Measurements from ENCODE around the gene RETN. TPM values are rescaled to one million over a fixed set of nuclear protein-coding genes. Genes with fewer than 3 reads are reported as not detected.

RETN gene, protein sequence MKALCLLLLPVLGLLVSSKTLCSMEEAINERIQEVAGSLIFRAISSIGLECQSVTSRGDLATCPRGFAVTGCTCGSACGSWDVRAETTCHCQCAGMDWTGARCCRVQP
- total RNA-seq: not detected in 2 replicates

DNA sequence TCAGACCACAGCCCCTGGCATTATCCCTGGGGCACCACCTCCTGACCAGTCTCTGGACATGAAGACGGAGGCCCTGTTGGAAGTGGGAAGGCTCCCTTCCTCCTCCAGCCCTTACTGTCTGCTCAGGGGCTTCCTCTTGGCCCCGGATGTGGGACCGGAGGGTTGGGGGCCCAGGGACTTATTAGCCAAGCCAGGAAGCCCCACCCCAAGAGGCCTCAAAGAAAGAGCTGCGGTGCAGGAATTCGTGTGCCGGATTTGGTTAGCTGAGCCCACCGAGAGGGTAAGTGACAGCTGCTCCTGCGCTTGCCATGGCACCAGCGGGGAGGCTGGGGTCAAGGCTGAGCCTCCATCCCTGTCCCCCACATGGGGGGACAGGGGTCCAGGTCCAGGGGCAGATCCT lies at the start of gene RETN:
RETN (plus strand) TSS at position 208 of the 400 bp plus-strand sequence. CDS start 278 bp downstream, outside the sequence.

DNA sequence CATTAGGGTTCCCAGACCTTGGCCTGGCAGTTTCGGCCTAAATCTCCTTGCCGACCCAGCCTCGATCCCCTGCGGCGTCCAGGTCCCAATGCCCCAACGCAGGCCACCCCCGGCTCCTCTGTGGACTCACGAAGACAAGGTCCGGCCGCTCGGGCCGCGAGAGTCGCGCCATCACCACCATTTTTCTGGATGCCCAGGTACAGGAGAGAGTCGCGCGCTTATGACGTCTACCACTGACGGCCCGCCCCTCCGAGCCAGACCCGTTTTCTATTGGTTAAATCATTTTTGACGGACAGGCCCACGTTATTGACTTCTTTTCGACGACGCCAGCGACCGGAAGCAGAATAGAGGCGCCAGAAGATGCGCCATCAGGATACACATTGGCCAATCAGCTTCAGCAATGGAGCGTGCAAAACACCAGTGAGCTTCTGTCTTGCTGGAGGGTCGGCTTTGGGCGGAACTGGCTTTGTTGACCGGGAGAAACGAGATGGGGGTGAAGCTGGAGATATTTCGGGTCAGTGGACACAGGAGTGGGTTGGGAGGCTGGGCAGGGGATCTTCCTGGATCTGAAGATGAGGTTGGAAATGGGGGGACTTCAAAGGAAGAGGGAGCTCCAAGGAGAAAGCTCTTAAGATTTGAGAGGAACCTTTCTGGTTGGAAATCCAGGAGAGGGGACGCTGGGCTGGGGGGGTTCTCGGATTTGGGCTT lies 39.3 kb upstream of the RETN start, which contains the start of the genes PET100 and XAB2:
PET100 (plus strand) TSS at position 447 of the 708 bp plus-strand sequence; CDS start at position 488, 41 bp downstream.
XAB2 (minus strand) TSS at position 199 of the 708 bp plus-strand sequence; CDS start at position 181, 18 bp downstream.

DNA sequence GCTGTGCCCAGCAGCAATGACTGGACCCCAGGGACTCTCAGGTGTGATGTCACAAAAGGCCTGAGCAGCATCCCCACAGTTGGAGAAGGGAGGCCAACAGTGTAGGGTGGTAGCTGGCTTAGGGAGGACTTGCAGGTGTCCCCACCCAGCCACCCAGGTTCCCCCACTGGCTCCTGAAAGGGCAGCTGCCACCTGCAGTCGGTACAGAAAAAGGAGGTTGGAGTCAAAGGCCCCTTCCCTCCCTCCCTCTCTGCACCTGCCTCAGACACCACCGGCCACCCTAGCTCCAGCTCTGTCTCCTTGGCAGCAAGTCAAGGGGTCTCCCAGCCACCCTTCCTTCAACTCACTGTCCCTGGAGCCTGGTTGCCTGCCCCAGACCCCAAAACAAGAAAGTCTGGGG lies 35.2 kb upstream of the RETN start, which contains the start of gene PCP2:
PCP2 (minus strand) TSS at position 22 of the 400 bp plus-strand sequence. CDS start 262 bp downstream, outside the sequence.

DNA sequence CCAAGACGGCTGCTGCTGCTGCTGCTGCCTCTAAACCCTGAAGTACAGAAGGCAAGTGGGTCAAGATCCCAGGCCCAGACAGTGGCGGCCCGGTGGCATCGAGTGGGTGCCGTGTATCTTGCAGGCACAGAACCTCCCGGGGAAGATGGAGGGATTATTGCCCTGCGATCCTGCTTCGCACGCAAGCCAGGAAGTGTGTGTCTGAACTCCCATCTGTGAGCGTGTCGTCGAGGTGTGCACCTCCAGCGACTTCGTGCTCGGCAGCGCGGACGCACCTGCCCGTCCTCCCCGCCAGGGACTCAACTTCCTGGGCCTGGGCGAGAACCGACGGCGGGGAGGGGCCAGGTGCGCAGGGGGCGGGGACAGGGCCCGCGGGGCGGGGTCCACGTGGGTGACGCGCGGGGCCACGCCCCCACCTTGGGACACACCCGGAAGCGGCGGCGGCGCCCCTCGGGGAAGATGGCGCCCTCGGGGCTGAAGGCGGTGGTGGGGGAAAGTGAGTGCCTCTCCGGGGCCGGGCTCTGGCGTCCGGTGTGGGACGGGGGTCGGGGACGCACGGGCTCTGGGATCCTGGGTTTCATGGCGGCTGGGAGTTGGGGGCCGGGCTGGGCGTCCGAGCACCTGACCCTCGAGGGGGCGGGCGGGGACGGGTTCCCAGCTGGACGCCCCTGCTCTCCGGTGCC lies 32.0 kb upstream of the RETN start, which contains the start of gene STXBP2:
STXBP2 (plus strand) TSS at position 420 of the 683 bp plus-strand sequence; CDS start at position 460, 40 bp downstream.

DNA sequence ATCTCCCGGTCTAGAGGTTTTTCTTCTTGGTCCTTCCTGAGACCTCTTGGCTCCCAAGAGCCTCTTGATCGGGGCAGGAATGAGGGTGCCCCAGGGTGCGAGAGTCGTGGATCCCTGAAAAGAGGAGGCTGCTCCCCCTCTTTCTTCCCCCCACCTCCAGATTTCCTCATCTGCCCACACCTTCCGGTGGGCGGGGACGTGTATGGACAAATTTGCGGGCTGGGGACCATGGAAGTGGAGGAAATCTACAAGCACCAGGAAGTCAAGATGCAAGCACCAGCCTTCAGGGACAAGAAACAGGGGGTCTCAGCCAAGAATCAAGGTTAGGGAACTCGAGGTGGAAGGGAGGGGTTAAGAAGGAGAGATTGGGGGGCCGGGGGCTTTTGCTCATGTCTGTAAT lies 8.0 kb downstream of the RETN start, which contains the start of gene MCEMP1:
MCEMP1 (plus strand) TSS at position 237 of the 400 bp plus-strand sequence; CDS start at position 268, 31 bp downstream.

DNA sequence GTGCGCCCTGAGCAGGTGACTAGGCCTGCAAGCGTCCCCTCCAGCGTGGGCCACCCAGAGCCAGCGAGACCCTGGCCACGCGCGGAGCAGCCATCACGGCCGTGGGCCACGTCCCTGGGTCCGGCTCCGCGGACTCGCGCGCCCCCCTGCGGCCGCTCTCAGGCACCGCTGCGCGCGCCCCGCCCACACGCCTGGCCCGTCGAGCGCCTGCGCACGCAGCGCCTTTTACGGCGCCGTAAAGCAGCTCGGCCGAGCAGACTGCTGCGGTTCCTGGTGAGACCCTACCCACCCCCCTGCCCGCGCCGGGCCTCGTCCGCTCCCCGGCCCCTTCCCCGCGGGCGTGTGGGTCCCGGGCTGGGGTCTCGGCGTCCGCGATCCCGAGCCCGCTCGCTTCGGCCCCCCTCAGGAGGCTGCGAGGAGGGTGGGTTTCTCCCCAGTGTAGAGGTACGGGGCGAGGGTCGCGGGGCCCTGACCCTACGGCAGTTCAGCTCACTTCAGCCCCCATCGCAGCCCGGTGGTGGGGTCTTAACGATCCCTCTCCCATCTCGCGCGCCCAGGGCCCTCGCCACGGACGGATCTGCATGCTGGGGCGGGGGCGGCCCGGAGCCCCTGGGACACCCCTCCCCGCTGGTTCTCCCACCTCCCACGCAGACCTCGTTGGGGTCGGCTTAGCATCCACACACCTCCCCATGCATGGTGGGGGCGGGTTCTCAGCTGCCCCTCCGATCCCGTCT lies 11.9 kb downstream of the RETN start, which contains the start of gene TRAPPC5:
TRAPPC5 (plus strand) TSS at position 228 of the 734 bp plus-strand sequence. CDS start 1,421 bp downstream, outside the sequence.

DNA sequence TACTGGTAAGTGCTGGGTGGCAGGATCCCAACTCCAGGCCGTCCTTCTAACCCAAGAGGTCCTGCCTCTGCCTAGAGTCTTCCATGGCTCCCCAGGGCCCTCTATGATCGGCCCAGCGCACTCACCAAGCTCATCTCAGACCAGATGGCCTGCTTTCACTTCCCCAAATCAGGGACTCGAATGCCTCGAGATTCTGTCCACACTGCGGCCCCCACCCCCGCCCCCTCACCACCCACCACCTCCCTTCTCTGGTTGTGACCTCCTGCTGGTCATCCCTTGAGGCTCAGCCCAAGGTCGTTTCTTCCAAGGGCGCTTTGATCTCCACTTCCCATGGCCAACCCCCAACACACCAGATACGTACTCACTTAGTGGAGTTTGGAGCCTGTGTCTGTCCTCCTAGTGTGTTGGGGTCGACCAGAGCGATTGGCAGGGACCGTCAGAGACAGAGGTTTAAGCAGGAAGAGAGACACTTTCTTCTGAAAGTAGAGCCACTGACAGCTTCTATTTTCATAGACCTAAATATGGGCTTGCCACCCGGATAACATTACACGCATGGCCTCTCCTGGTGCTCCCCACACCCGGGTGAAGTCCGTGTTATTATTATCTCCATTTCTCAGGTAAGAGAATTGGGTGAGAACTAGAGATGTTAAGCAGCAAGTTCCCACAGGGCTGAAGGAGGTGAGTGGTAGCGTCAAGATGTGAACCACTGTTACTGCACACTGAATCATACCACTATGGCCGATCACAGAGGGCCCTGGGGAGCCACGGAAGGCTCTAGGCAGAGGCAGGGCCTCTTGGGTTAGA lies 33.0 kb downstream of the RETN start, which contains the start of gene FCER2:
FCER2 (minus strand) TSS at position 478 of the 804 bp plus-strand sequence. CDS start 2,371 bp downstream, outside the sequence.

Other genes starting within 250 kb of the RETN start
- 3.2 and 4.1 TPM in 2 replicates for gene PEX11G, start 180.0 kb upstream of the RETN start, total RNA-seq
- gene ZNF358, start 152.9 kb upstream of the RETN start, total RNA-seq: 8.2 and 16.5 TPM in 2 replicates
- gene MCOLN1, start 146.4 kb upstream of the RETN start, total RNA-seq: 4.5 and 4.6 TPM in 2 replicates
- 60.2 and 96.3 TPM in 2 replicates for gene PNPLA6, start 133.3 kb upstream of the RETN start, total RNA-seq
- gene CAMSAP3, start 73.2 kb upstream of the RETN start, total RNA-seq: not detected in 2 replicates
- gene XAB2, start 39.5 kb upstream of the RETN start, total RNA-seq: 28.6 and 34.5 TPM in 2 replicates
- gene PET100, start 39.3 kb upstream of the RETN start, total RNA-seq: 13.2 and 17.1 TPM in 2 replicates
- not detected in 2 replicates for gene PCP2, start 35.3 kb upstream of the RETN start, total RNA-seq
- gene STXBP2, start 31.9 kb upstream of the RETN start, total RNA-seq: 6.2 and 8.4 TPM in 2 replicates
- not detected in 2 replicates for gene MCEMP1, start 8.0 kb downstream of the RETN start, total RNA-seq
- gene TRAPPC5, start 11.8 kb downstream of the RETN start, total RNA-seq: 74.4 and 78.4 TPM in 2 replicates
- gene FCER2, start 33.1 kb downstream of the RETN start, total RNA-seq: not detected in 2 replicates
- not detected in 2 replicates for gene CLEC4G, start 63.1 kb downstream of the RETN start, total RNA-seq
- not detected in 2 replicates for gene CD209, start 78.5 kb downstream of the RETN start, total RNA-seq
- not detected in 2 replicates for gene CLEC4M, start 94.2 kb downstream of the RETN start, total RNA-seq
- gene EVI5L, start 161.2 kb downstream of the RETN start, total RNA-seq: 12.3 and 23.0 TPM in 2 replicates
- not detected in 2 replicates for gene PRR36, start 205.3 kb downstream of the RETN start, total RNA-seq
- gene LRRC8E, start 219.5 kb downstream of the RETN start, total RNA-seq: 9.2 and 10.7 TPM in 2 replicates
- 10.0 and 13.4 TPM in 2 replicates for gene MAP2K7, start 234.8 kb downstream of the RETN start, total RNA-seq
- gene TGFBR3L, start 245.8 kb downstream of the RETN start, total RNA-seq: 0.89 and 1.00 TPM in 2 replicates

All from uterine smooth muscle cell (primary cell).